MM.1S (cell line): Measurements from ENCODE around the gene SHISA9.

Experiments used
- DNase-seq: peaks from one replicate; pipeline ENCODE4 v3.0.0-alpha.2; 2015
- H2AFZ ChIP-seq: fragments of 300-600 bp; sonication (generic); 2 replicates; pipeline ENCODE4 v1.6.0; 2016; ENCODE audit warnings: antibody characterized with exemption, low read length
- H3F3A ChIP-seq: fragments of 300-600 bp; sonication (generic); 2 replicates; pipeline ENCODE4 v1.6.1; 2016; ENCODE audit warnings: mild to moderate bottlenecking, antibody characterized with exemption, low read length, moderate library complexity, mixed read lengths; ENCODE audit not compliant: insufficient read depth
- H3K27ac ChIP-seq: fragments of 300-600 bp; sonication (generic); 2 replicates; pipeline ENCODE4 v1.5.1; 2016; ENCODE audit warnings: mild to moderate bottlenecking, low read length
- H3K27me3 ChIP-seq: fragments of 300-600 bp; sonication (generic); replicated peaks from 2 replicates; pipeline ENCODE4 v1.6.0; 2016; ENCODE audit warnings: low read length; ENCODE audit not compliant: insufficient read depth
- H3K36me3 ChIP-seq: fragments of 300-600 bp; sonication (generic); replicated peaks from 2 replicates; pipeline ENCODE4 v1.6.1; 2016; ENCODE audit warnings: mild to moderate bottlenecking, low read length, mixed read lengths; ENCODE audit not compliant: insufficient read depth
- H3K4me1 ChIP-seq: fragments of 300-600 bp; sonication (generic); 2 replicates; pipeline ENCODE4 v1.6.1; 2016; ENCODE audit warnings: low read length, mixed read lengths
- H3K4me2 ChIP-seq: fragments of 300-600 bp; sonication (generic); 2 replicates; pipeline ENCODE4 v1.6.0; 2016; ENCODE audit warnings: low read depth, low read length
- H3K4me3 ChIP-seq: fragments of 300-600 bp; sonication (generic); 2 replicates; pipeline ENCODE4 v1.5.1; 2016; ENCODE audit warnings: low read length, mixed read lengths
- H3K79me2 ChIP-seq: fragments of 300-600 bp; sonication (generic); 2 replicates; pipeline ENCODE4 v1.6.1; 2016; ENCODE audit warnings: mixed run types, low read length, mixed read lengths
- H3K9ac ChIP-seq: fragments of 300-600 bp; sonication (generic); 2 replicates; pipeline ENCODE4 v1.6.1; 2016; ENCODE audit warnings: low read length, mixed read lengths
- H3K9me2 ChIP-seq: fragments of 300-600 bp; sonication (generic); replicated peaks from 2 replicates; pipeline ENCODE4 v1.6.1; 2016; ENCODE audit warnings: mild to moderate bottlenecking, low read length, mixed read lengths; ENCODE audit not compliant: insufficient read depth
- H3K9me3 ChIP-seq: fragments of 300-600 bp; sonication (generic); replicated peaks from 2 replicates; pipeline ENCODE4 v1.6.1; 2016; ENCODE audit warnings: mild to moderate bottlenecking, low read length, mixed read lengths; ENCODE audit not compliant: insufficient read depth
- H4K20me1 ChIP-seq: fragments of 300-600 bp; sonication (generic); 2 replicates; pipeline ENCODE4 v1.6.1; 2016; ENCODE audit warnings: mild to moderate bottlenecking, low read length, moderate library complexity, mixed read lengths; ENCODE audit not compliant: insufficient read depth
- CTCF ChIP-seq: fragments of 300-600 bp; sonication (generic); IDR thresholded peaks from 2 replicates; pipeline ENCODE4 v1.5.1; 2016; ENCODE audit warnings: antibody characterized with exemption, low read length, mixed read lengths
- EZH2 ChIP-seq: fragments of 300-600 bp; sonication (generic); optimal IDR thresholded peaks from 2 replicates; pipeline ENCODE3; 2017; ENCODE audit warnings: low read depth, mild to moderate bottlenecking, antibody characterized with exemption, low read length, mixed read lengths
- EZH2phosphoT487 ChIP-seq: fragments of 300-600 bp; sonication (generic); IDR thresholded peaks from 2 replicates; pipeline ENCODE4 v1.6.1; 2018; ENCODE audit warnings: antibody characterized with exemption, low read length

The SHISA9 gene

GRCh38 chr16:12881182-12881581 lies 20.2 kb upstream of the SHISA9 start:
- DNase-seq, result no peak
- Histone ChIP-seq H3K4me2 (no peak overlapping the region), H2AFZ (no peak overlapping the region), H3K9me2 (no peaks in the 10 kb centered on the region), H3K4me1 (no peaks in the 10 kb centered on the region), H3K9ac (no peak overlapping the region), H3F3A (no peaks in the 10 kb centered on the region), H3K79me2 (no peaks in the 10 kb centered on the region), H3K27ac (no peak overlapping the region), H4K20me1 (no peaks in the 10 kb centered on the region), H3K36me3 (no peaks in the 10 kb centered on the region), H3K4me3 (no peak overlapping the region), H3K9me3 (no peaks in the 10 kb centered on the region), H3K27me3 (no peaks in the 10 kb centered on the region)
- TF ChIP-seq CTCF, result no peak

- H3K4me1 ChIP-seq, result no peaks in the 10 kb centered on the region
- DNase-seq, result no peak
- no peaks in the 10 kb centered on the region for H3K9me3 ChIP-seq
- H3K27me3 ChIP-seq, result no peaks in the 10 kb centered on the region
- H3K4me2 ChIP-seq, result no peak overlapping the region
- H4K20me1 ChIP-seq, result no peaks in the 10 kb centered on the region
- no peak overlapping the region for H2AFZ ChIP-seq
- no peak overlapping the region for H3K9ac ChIP-seq
- H3K36me3 ChIP-seq, result no peaks in the 10 kb centered on the region
- no peaks in the 10 kb centered on the region for H3K9me2 ChIP-seq
- no peak overlapping the region for H3K27ac ChIP-seq
- no peak overlapping the region for H3K4me3 ChIP-seq
- no peaks in the 10 kb centered on the region for H3K79me2 ChIP-seq
- no peak for TF ChIP-seq CTCF
- TF ChIP-seq EZH2phosphoT487, result no peak
- no peak for TF ChIP-seq EZH2
- H3F3A ChIP-seq, result no peaks in the 10 kb centered on the region
Measured at GRCh38 chr16:12881740-12882139, 19.7 kb upstream of the SHISA9 start.

- Histone ChIP-seq H3K9me3 (no peaks in the 10 kb centered on the region), H3K36me3 (no peaks in the 10 kb centered on the region), H3K27ac (no peak overlapping the region), H3K4me1 (no peaks in the 10 kb centered on the region), H3K4me2 (no peak overlapping the region), H3F3A (no peaks in the 10 kb centered on the region), H3K27me3 (no peaks in the 10 kb centered on the region), H2AFZ (no peak overlapping the region), H4K20me1 (no peaks in the 10 kb centered on the region), H3K9me2 (no peaks in the 10 kb centered on the region), H3K9ac (no peak overlapping the region), H3K4me3 (no peak overlapping the region), H3K79me2 (no peaks in the 10 kb centered on the region)
- TF ChIP-seq CTCF, result no peak
- no peak for TF ChIP-seq EZH2phosphoT487
- TF ChIP-seq EZH2, result no peak
- DNase-seq, result no peak
Measured at GRCh38 chr16:12885742-12886141, 15.7 kb upstream of the SHISA9 start.

- H3K36me3 ChIP-seq, result no peaks in the 10 kb centered on the region
- no peaks in the 10 kb centered on the region for H3K4me1 ChIP-seq
- no peaks in the 10 kb centered on the region for H3F3A ChIP-seq
- no peak overlapping the region for H3K4me3 ChIP-seq
- no peaks in the 10 kb centered on the region for H3K27me3 ChIP-seq
- no peak overlapping the region for H3K27ac ChIP-seq
- no peak overlapping the region for H2AFZ ChIP-seq
- no peak for TF ChIP-seq EZH2phosphoT487
- TF ChIP-seq CTCF, result no peak
- no peak for TF ChIP-seq EZH2
- no peaks in the 10 kb centered on the region for H3K9me2 ChIP-seq
- no peaks in the 10 kb centered on the region for H3K9me3 ChIP-seq
- H3K4me2 ChIP-seq, result no peak overlapping the region
- no peak for DNase-seq
- no peaks in the 10 kb centered on the region for H3K79me2 ChIP-seq
- no peak overlapping the region for H3K9ac ChIP-seq
- H4K20me1 ChIP-seq, result no peaks in the 10 kb centered on the region
Measured at GRCh38 chr16:12891836-12892235, 9.6 kb upstream of the SHISA9 start.
